ENCODE measurements around the gene PDE11A.

Gene PDE11A

DNA sequence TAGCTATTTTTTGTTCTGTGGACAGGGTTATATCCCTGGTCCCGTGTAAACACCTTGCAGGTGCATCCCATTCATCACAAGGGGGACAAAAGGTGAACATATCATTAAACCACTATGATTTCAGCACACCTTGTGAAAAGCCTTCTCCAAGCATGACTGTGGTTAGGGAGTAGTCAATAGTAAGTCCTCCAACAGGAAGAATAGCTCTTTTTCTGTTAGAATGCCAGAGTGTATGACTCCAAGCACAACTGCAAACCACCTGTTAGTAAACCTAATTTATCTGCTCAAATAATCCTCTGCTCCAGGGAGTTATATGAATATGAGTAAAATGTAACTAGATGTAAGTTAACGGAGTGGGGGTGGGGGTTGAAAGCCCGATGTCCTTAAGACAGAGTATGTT, 439.5 kb downstream of the PDE11A start:
- DNase-seq (ENCODE audit: low read depth in 3 of 3): no peak

DNA sequence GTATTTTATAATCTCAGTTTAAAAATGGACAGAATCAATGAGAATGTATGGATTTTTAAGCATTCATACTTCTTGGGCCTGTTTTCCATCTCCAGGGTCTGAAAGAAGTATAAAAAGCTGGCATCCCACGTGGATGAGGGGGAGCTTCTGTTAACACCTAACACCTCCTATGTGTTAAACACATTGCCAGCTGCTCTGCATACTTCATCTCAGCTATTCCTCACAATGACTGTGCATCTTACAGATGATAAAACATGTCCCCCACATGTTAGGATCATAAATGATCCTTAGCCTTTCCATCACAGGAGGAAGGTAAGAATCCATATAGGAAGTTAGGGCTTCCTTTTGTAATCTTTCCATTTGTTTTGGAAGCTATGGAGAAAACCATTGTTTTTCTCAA, 440.9 kb downstream of the PDE11A start:
- DNase-seq (ENCODE audit: low read depth in 3 of 3): no peak

DNA sequence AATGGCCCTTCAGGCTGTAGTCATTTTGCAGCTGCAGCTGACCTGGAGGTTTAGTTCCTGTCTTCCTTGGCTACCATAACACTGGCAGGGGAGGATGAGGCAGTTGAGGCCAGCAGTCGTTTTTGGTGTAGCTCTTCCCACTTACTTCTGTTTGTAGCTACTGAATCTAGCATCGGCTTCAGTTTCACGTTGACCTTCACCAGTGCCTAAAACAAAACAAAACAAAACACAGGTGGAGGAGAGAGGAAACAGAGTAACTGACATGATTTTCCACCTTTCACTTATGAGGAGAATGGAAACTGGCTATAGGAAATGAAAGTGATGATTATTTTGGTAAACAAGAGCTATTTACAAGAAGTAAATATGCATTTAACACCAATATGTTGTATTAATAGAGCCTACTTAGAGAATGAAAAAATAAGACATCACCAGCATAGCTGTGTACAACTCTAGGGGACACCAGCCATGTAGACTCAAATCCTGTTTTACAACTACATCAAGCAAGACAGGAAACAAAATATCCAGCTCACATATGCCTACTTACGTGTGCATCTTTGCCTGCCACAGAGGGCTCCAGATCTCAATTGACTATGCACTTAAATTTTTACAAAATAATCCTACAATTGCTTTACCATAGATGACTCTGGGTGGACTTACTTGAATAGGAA, 443.1 kb downstream of the PDE11A start:
- no peak for DNase-seq (ENCODE audit: low read depth in 3 of 3)

DNA sequence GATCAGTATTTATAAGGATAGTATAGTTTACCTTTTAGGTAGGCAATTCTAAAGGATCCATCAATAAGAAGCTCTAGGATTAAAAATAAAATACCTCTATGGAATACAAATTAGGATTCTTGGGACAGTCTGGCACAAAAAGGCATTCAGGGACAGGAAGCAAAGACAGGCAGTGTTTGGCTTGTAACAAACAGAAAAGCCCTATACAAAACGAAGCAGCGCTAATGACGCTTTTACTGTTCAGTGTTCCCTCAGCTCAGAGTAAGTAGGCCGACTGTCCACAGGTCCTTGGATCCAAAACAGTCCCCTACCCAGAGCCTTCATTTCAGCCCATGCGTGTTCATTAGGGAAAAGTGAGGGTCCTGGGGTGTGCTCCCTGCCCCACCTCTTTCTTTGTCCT, 443.7 kb downstream of the PDE11A start:
- no peak for DNase-seq (ENCODE audit: low read depth in 3 of 3)

DNA sequence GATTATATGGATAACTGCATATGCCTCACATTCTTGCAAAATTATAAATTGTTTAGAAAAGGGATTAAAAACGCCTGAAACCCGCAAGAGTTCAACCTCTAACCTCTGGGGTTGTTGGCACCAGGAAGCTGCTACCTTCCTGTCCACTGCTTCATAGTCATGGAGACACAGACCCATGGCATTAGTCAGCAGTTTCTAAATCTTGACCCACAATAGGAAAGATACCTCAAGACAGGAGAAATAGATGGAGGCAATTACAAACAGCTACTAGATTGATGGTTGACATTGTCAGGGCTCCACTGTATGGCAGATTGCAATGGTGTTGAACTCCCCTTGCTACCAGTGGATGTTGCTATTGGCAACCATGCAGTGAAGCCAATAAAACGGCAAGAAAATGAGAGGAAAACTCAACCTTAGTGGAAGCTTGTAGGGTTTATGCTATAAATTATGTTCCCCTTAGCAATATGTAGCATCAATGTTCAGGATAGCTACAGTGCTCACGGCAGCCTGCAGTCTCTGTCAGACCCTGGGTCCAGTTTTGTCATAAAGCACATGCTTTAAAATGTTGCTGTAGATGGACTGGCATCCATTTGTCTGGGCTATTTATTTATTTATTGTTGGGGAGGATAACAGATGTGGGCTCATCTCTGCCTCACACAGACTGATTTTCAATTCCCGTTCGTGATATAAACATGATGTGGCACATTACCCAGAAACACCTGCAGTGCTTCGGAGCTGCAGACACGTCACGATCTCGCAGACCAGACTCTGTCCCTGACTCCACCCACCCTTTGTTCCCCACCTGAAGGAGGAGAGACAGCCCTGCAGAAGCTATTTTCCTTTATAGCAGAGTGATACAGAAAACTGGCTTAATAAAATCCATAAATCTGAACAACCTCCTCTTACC, 446.6 kb downstream of the PDE11A start:
- DNase-seq (ENCODE audit: low read depth in 3 of 3): no peak

DNA sequence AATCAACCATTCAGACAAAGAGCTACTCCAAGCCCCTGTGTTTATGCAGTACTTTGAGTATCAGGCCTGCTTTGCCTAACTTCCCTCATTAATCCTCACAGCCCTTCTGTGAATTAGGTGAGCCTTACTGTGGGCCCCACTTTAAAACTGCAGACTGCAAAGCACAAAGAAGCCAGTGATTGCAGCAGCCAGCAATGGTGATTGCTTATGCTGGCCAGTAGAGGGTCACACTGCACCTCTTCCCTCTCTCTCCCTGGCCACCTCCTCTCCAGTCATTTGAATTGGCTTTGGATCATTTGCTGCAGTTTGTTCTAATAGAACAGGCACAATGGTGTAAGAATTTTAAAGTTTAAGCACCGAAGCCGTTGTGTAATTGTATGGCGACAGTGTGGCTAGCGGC, 450.1 kb downstream of the PDE11A start:
- no peak for DNase-seq (ENCODE audit: low read depth in 3 of 3)

DNA sequence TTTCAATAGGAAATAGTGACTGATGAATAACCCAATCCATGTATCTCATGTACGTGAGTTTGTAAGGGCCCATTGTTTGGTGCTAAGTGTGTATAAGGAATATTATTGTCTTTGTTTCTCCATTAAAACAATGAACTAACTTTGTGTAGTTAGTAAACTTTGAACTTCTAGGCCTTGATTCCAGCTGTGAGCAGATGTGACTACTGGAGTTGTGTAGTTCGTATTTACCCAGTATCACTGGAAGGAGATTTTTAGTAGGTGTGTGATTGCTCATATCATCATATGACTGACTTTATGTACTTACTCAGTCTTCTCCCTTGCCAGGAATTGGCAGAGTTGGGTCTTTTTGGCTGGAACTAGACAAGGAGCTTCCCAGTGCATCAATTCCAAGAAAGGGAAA, 452.6 kb downstream of the PDE11A start:
- DNase-seq (ENCODE audit: low read depth in 3 of 3): no peak

DNA sequence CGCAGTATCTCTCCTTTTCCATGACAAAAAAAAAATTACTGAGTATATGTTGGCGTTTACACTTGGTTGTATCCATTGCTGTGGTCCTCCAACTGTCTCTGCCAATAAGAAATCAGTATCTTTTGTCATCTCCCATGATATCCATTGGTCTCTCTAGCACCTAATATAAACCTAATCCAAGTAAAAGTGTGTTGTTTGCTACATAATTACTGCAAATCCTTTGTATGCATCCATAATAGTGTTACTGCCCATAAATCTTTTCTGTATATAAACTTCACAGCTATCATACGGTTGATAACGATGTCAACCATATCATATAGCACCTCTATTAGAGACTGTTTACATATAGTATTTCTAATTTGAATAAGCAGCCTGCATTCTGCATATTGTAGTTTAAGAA, 453.1 kb downstream of the PDE11A start:
- DNase-seq (ENCODE audit: low read depth in 3 of 3): no peak

DNA sequence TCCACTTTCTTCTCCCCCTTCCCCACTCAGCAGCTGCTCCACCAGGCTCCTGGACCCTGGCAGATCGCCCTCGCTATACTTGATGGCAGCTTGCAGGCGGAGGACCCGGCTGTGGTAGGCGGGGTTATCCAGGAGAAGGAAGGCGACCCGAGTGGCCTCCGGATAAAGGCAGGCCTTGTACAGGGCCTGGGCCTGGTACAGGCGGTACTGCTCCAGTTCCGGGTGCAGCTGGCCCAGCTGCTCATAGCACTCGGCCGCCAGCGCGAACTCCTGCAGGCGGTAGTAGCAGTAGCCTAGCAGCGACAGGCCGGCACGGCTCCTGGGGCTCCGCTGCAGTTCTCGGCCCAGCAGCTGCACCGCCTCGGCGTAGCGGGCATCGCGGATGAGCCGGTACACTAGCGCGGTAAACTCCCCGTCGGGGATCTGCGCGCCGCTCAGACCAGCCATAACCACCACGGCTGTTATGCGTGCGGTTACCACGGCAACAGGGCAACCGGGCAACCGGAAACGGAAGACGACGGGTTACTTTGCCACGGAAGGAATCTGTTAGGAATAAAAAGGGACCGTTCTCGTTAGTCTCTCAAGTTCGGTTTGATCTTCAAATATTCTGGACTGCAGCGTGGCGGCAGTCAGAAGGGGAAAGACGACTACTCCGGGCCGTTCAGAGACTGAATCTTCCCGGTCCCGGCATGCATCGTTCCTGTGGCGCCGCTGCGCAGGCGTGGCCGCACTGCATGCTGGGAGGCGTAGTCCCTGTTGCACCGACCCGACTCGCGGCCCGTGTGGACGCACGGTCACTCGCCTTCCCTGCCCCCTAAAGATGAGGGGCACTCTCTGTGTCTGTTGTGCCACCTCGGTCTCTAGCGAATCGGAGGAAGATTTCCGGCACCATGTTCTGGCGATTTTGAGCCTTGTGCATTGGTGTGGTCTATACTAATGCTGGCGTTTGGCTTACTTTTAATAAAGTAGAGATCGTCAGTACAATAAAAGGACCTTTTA, 454.0 kb downstream of the PDE11A start:
- peak; percentile 73 to 77 (median 75) for DNase-seq (ENCODE audit: low read depth in 3 of 3)

DNA sequence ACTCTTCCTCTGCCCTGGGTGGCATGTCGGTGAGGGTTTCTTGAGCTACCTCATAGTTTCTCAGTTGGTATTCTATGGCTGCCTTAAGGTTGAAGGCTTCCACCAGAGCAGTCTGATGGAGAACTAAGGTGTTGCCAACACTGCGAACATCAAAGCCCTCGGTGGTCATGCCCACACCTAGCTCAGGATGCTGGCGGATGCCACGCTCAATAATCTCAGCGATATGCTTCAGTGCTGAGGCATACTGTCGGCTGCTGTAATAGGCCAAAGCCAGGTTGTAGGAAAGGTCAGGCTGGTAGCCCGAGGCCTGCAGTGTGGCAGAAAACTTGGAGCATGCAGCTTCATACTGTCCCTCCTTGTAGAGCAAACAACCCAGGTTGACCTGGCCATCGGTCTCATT, 454.7 kb downstream of the PDE11A start:
- no peak for DNase-seq (ENCODE audit: low read depth in 3 of 3)

DNA sequence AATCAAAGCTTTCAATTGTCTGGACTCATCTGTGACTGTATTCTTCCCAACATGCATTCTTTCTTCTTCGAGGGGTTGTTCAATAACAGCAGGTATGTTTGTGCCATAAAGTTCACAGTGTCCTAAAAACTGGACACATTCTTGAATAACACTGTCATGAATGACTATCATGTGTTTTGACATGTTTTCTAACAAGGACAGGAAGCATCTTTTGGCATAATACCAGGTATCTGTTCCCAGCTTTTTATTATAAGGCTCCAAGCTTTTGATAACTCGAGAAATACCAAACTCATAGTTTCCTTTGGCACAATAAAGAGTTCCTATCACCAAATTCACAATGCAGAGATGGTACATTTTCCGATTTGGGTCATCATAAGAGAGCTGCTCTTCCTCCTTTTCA, 455.8 kb downstream of the PDE11A start:
- no peak for DNase-seq (ENCODE audit: low read depth in 3 of 3)

DNA sequence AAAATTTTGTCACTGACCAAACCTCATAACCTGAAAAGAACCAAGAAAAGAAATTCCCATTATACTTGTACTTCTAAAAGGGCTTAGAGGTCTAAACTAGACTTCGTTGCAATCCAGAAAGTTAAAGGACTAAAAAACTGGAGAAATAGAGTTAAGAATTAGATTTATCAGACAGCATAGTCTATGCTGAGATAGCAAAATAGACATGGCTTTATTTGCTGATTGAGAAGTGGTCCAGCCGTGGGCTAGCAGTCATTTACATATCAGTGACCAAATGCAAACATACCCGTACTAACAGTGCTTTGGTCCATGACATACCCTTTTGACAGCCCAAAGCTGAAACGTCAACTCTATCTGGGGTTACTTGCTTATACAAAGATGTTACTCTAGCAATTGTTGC, 456.5 kb downstream of the PDE11A start:
- DNase-seq (ENCODE audit: low read depth in 3 of 3): no peak

DNA sequence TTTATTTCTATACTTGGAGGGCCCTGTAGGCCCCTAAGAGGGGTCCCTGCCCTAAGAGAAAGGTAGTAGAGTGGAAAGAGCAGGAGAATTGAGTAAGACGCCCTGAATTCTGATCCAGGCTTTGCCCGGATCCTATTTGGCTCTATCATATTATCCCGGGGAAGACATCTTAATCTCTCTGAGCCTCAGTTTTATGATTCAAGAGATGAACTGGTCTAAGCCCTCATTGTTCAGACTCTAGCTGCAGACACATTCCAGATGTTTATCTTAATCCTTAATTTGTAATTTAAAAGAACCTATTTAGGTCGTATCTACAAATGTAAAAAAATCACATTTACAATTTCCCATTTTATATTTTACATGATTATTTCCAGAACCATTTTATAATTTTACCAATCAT, 459.9 kb downstream of the PDE11A start:
- DNase-seq (ENCODE audit: low read depth in 3 of 3): no peak

DNA sequence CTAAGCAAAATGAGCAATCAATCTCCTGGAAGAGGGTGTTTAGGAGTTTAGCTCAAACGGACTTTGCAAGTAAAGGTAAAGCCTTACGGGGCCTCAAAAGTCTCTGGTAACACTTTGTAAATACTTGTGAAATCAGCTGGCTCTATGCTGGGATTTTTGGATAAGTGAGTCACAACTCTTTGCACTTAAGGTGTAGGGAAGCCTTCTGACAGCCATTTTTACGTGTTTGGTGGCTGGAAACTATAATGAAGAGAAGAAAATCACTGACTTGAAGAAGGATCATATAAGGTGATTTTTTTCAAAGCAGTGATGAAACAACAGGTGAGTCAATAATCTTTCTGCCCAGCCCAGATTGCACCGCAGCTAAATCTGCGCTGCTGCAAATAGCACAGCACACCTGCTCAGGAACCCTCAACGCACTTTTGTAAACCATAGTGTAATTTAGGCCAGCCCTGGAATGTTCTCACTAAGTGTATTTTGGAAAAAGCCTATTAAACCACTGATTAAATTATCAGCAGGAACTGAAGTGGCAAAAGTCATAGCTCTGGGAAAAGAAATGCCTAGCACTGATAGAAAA, 461.2 kb downstream of the PDE11A start:
- no peak for DNase-seq (ENCODE audit: low read depth in 3 of 3)

DNA sequence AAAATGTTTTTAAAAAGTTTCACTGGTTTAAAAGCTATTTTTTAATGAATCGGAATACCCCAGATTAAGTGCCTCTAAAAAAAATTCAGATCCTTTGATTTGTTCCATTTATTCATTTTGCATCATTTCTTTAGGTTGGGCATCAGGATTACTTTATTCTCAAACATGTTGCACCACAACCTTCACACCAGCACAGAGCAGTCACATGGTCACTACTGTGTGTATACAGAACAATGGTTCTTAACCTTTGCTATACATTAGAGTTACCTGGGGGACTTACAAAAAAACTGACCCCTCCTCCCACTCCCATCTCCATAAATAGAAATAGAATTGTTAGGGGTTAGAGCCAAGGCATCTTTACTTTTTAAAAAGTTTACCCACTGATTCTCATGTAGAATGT, 461.8 kb downstream of the PDE11A start:
- DNase-seq (ENCODE audit: low read depth in 3 of 3): no peak

DNA sequence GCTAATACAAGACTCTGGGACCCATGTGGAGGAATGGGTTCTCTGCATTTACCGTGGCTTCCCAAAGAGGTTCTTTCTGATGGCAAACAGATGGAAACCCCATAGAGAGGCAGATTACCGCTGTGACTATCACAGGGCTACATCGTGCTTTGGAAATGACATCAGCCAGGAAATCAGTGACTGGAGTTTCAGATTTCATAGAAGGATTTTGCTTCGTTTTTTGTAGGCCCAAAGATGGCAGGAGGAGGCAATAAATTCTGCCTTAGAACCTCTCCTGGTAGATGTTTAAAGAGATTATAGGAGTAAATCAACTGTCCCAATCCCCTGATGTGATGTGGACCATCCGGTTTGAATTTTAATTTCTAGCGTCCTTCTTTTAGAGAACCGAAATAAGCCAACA, 465.9 kb downstream of the PDE11A start:
- DNase-seq (ENCODE audit: low read depth in 3 of 3): no peak

DNA sequence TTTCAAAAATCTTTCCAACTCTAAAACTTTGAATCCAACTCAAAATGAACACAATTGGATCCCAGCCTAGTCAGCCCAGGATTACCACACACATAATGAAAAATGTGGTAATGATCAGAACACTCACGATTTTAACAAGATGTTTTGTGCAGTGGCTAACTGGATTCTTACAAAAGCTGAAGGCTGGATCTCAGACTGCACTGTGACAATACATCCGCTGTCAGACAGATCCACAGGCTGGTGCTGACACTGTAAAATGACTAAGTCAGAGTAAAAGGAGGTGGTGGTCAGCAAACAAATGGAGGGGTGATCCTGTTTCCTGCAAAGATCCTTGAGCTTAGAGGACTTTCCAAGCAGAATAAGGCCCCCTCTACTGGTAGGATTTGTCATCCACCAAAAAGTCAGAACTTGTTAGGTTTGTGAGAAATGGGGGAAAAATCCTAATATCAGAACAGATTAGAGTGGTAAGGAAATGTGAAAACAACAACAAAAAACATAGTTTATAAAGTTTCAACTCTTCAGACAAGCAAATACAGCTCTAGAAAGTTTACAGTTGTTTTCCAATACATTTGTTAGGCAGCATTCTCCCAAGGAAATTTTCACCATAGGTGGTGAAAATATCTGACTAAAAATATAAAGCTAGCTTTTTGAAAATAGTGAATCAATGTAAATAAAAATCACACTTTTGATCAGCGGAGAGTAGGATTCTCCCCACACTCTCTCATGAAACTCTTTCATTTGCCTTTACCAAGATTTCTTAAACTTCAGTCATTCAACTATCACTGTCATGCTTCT, 468.1 kb downstream of the PDE11A start:
- no peak for DNase-seq (ENCODE audit: low read depth in 3 of 3)

DNA sequence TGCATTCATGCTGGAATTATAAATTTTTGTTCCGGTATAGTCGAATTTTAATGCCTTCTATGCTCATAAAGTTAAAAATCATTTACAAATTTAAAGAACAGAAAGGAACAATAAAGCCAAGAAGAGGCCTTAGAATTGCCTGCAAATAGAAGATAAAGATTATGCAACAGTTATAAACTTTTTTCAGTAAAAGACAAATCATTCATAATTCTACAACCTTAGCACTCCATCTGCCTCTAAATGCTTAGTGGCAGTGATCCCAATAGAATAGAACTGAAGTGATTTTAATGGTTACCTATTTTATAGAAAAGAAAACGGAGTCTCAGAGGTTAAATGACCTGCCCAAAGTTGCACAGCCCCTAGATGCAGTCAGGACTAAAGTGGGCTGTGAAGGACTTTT, 468.8 kb downstream of the PDE11A start:
- DNase-seq (ENCODE audit: low read depth in 3 of 3): no peak

DNA sequence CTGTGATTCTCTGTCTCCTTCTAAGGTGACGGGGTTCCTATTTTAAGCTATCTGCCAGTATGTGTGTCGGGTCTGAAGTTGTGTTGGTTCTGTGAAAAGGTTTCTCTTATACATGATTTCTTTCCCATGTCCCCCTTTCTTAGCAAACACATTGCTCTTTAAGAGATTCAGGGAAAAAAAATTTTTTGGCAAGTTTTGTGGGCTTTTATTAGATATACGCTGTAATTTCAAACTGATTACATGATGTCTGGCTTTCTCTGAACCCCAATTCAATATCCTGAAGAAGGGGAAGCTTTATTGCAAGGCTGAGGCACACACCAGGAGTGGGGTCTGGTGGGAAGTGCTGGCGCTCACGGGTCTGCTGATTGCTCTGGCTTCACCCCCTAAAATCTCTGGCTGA, 469.4 kb downstream of the PDE11A start:
- no peak for DNase-seq (ENCODE audit: low read depth in 3 of 3)

DNA sequence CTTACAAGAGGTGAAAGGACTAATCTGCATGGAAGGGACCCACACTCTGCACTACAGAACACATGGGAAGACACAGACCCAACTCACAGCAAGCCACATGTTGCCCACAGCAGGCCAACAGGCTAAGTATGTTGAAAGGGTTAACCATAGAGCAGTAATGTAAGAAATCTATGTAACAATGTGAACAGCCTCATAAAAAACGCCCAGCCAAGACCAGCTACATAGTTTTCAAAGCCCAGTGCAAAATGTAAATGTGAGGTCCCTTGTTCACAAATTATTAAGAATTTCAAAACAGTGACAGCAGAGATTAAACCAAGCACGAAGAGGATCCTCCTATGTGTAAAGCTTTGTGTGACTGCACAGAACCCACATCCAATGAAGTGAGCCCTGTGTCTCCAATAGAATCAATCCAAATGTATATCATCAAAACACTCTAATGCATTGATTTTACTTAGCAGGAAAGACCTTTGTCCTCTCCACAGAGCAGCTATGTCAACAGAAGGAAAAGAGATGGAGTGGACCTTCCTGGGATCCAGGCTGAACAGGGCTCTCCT, 469.9 kb downstream of the PDE11A start:
- DNase-seq (ENCODE audit: low read depth in 3 of 3): no peak

DNA sequence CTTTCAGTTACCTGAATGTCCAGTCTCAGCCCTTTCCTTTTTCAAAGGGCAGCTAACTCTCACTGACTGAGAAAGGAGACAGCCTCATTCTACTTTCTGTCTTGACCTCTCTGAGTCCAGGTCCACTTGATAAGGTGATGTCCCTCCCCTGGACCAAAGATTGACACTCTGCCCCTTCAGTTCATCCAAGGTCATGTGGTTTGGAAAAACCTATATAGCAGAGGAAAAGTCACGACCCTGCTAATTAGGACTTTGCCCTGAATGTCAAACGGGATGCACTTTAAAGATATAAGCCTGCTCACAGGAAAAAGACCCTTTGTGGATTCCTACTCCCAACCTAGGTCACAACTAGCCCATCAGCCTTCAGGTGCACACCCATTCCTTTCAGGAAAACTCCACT, 471.7 kb downstream of the PDE11A start:
- DNase-seq (ENCODE audit: low read depth in 3 of 3): no peak

All from stimulated activated CD4-positive, alpha-beta T cell treated with anti-CD3 and anti-CD28 coated beads, TNF-alpha, amount 100 ng/mL, for 4 hours (primary cell).